HG03378 (cell line): ENCODE results near the gene ARHGAP33.
"Not testable (repeated sequence)": the region's sequence is repeated elsewhere in the genome, so short reads cannot be mapped to it uniquely, and the experiment has no call there.

ENCODE experiments used
- ATAC-seq: cut with Tn5 transposase; IDR thresholded peaks from one replicate; pipeline ENCODE4 v1.9.1; 2021; ENCODE audit warnings: mild to moderate bottlenecking, moderate library complexity; ENCODE audit not compliant: unreplicated experiment

Gene ARHGAP33

GRCh38 chr19:35791814-35792279 is 16.5 kb downstream of the ARHGAP33 start:
- no peak for ATAC-seq

GRCh38 chr19:35792312-35792711 is 16.9 kb downstream of the ARHGAP33 start:
- ATAC-seq, result no peak

- ATAC-seq, result no peak
Observed at GRCh38 chr19:35792888-35793287, 17.5 kb downstream of the ARHGAP33 start.

- no peak for ATAC-seq
Observed at GRCh38 chr19:35793381-35794165, 18.2 kb downstream of the ARHGAP33 start.

- ATAC-seq, result not testable (repeated sequence)
Observed at GRCh38 chr19:35795564-35795963, 20.2 kb downstream of the ARHGAP33 start.

GRCh38 chr19:35796645-35797542 is 21.5 kb downstream of the ARHGAP33 start:
- no peak for ATAC-seq

- no peak for ATAC-seq
Observed at GRCh38 chr19:35797663-35798062, 22.3 kb downstream of the ARHGAP33 start.

GRCh38 chr19:35801828-35802227 is 26.5 kb downstream of the ARHGAP33 start:
- ATAC-seq, result no peak

GRCh38 chr19:35805526-35806102 is 30.2 kb downstream of the ARHGAP33 start:
- no peak for ATAC-seq

- ATAC-seq, result no peak
Observed at GRCh38 chr19:35806597-35806996, 31.2 kb downstream of the ARHGAP33 start.

- ATAC-seq, result no peak
Observed at GRCh38 chr19:35807633-35808032, 32.3 kb downstream of the ARHGAP33 start.

- ATAC-seq, result no peak
Observed at GRCh38 chr19:35811317-35812219, 36.2 kb downstream of the ARHGAP33 start.

- ATAC-seq, result no peak
Observed at GRCh38 chr19:35812220-35813042, 37.1 kb downstream of the ARHGAP33 start, which contains the start of gene PRODH2. Gene PRODH2, minus strand, starts transcription at chr19:35812845. Its CDS starts 40 bp downstream, at chr19:35812805.

- no peak for ATAC-seq
Observed at GRCh38 chr19:35813043-35813890, 37.9 kb downstream of the ARHGAP33 start.

GRCh38 chr19:35816262-35816661 is 40.9 kb downstream of the ARHGAP33 start:
- ATAC-seq, result no peak

GRCh38 chr19:35816846-35817245 is 41.5 kb downstream of the ARHGAP33 start:
- no peak for ATAC-seq

GRCh38 chr19:35818445-35818844 is 43.1 kb downstream of the ARHGAP33 start:
- ATAC-seq, result no peak

GRCh38 chr19:35822579-35822978 is 47.2 kb downstream of the ARHGAP33 start:
- no peak for ATAC-seq
